HEK293 (cell line): ENCODE data around the gene PGA5.
"Not testable (repeated sequence)": the region's sequence is repeated elsewhere in the genome, so short reads cannot be mapped to it uniquely, and the experiment has no call there.

Source experiments
- GLI4 ChIP-seq: fragments of 450-650 bp; formaldehyde crosslinking; IDR thresholded peaks from 2 replicates; pipeline ENCODE4 v1.5.1; 2016; ENCODE audit warnings: missing biosample characterization, missing genetic modification characterization
- HOXC10 ChIP-seq: sonication (generic); formaldehyde crosslinking; IDR thresholded peaks from 2 replicates; pipeline ENCODE4 v1.8.1; 2023; ENCODE audit warnings: mild to moderate bottlenecking, missing genetic modification reagents
- ZBTB7A ChIP-seq: fragments of 450-650 bp; formaldehyde crosslinking; IDR thresholded peaks from 2 replicates; pipeline ENCODE4 v1.5.1; 2016; ENCODE audit warnings: low read depth, missing biosample characterization, missing genetic modification characterization
- ZNF157 ChIP-seq: fragments of 450-650 bp; formaldehyde crosslinking; IDR thresholded peaks from 2 replicates; pipeline ENCODE4 v1.5.1; 2016; ENCODE audit warnings: missing biosample characterization, missing genetic modification characterization
- ZNF239 ChIP-seq: fragments of 450-650 bp; formaldehyde crosslinking; IDR thresholded peaks from 2 replicates; pipeline ENCODE4 v1.5.1; 2016; ENCODE audit warnings: missing biosample characterization, missing genetic modification characterization
- ZNF266 ChIP-seq: fragments of 450-650 bp; formaldehyde crosslinking; IDR thresholded peaks from 2 replicates; pipeline ENCODE4 v1.5.1; 2016; ENCODE audit warnings: missing biosample characterization, missing genetic modification characterization, low read depth
- ZNF311 ChIP-seq: fragments of 450-650 bp; formaldehyde crosslinking; IDR thresholded peaks from 2 replicates; pipeline ENCODE4 v1.5.1; 2017; ENCODE audit warnings: missing biosample characterization, missing genetic modification characterization, borderline replicate concordance
- ZNF350 ChIP-seq: fragments of 450-650 bp; formaldehyde crosslinking; IDR thresholded peaks from 2 replicates; pipeline ENCODE4 v1.5.0; 2017; ENCODE audit warnings: missing biosample characterization, mild to moderate bottlenecking, missing genetic modification characterization
- ZNF530 ChIP-seq: fragments of 450-650 bp; formaldehyde crosslinking; IDR thresholded peaks from 2 replicates; pipeline ENCODE4 v1.5.1; 2016; ENCODE audit warnings: low read depth, missing biosample characterization, missing genetic modification characterization
- ZNF785 ChIP-seq: fragments of 450-650 bp; formaldehyde crosslinking; IDR thresholded peaks from 2 replicates; pipeline ENCODE4 v1.5.1; 2016; ENCODE audit warnings: missing biosample characterization, missing genetic modification characterization
- TF ChIP-seq, protein P1 (sequence below): fragments of 450-650 bp; formaldehyde crosslinking; IDR thresholded peaks from 2 replicates; pipeline ENCODE4 v1.5.1; 2016; ENCODE audit warnings: missing biosample characterization, missing genetic modification characterization
- TF ChIP-seq, protein P2 (sequence below): fragments of 450-650 bp; formaldehyde crosslinking; IDR thresholded peaks from 2 replicates; pipeline ENCODE4 v1.5.1; 2016; ENCODE audit warnings: missing biosample characterization, missing genetic modification characterization
- TF ChIP-seq, protein P3 (sequence below): fragments of 450-650 bp; formaldehyde crosslinking; IDR thresholded peaks from 2 replicates; pipeline ENCODE4 v1.5.1; 2016; ENCODE audit warnings: missing biosample characterization, missing genetic modification characterization
- TF ChIP-seq, protein P4 (sequence below): fragments of 450-650 bp; formaldehyde crosslinking; IDR thresholded peaks from 2 replicates; pipeline ENCODE4 v1.5.1; 2016; ENCODE audit warnings: missing biosample characterization, missing genetic modification characterization, low read depth

DNA sequence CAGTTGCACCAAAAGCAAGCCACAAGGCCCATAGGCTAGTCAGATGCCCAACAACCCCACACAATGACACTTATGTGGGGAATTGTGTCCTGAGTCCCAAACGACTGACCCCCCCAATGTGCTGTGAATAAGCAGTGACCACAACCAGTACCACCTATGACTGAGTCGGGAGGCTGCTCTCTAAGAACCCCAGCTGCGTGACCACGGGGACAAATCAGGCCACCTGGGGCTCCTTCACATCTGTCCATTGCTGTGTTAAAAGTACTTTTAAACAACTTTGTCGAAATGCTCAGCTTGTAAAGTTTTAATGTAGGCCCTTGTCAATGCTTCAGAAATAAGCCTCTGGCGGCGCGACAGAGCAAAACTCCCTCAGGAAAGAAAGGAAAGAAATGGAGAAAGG, 687 bp upstream of the PGA5 start:
- not testable (repeated sequence) for TF ChIP-seq ZNF157 (tag by site-specific recombination); ZNF350 (tag by site-specific recombination); ZNF311 (tag by site-specific recombination); ZNF239 (tag by site-specific recombination); ZBTB7A (tag by site-specific recombination); ZNF266 (tag by site-specific recombination); GLI4 (tag by site-specific recombination); HOXC10; ZNF530 (tag by site-specific recombination); ZNF785 (tag by site-specific recombination)
- TF ChIP-seq, protein P1, sequence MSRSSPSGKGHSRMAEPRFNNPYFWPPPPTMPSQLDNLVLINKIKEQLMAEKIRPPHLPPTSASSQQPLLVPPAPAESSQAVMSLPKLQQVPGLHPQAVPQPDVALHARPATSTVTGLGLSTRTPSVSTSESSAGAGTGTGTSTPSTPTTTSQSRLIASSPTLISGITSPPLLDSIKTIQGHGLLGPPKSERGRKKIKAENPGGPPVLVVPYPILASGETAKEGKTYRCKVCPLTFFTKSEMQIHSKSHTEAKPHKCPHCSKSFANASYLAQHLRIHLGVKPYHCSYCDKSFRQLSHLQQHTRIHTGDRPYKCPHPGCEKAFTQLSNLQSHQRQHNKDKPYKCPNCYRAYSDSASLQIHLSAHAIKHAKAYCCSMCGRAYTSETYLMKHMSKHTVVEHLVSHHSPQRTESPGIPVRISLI: not testable (repeated sequence)
- TF ChIP-seq, protein P2, sequence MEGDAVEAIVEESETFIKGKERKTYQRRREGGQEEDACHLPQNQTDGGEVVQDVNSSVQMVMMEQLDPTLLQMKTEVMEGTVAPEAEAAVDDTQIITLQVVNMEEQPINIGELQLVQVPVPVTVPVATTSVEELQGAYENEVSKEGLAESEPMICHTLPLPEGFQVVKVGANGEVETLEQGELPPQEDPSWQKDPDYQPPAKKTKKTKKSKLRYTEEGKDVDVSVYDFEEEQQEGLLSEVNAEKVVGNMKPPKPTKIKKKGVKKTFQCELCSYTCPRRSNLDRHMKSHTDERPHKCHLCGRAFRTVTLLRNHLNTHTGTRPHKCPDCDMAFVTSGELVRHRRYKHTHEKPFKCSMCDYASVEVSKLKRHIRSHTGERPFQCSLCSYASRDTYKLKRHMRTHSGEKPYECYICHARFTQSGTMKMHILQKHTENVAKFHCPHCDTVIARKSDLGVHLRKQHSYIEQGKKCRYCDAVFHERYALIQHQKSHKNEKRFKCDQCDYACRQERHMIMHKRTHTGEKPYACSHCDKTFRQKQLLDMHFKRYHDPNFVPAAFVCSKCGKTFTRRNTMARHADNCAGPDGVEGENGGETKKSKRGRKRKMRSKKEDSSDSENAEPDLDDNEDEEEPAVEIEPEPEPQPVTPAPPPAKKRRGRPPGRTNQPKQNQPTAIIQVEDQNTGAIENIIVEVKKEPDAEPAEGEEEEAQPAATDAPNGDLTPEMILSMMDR (tag by site-specific recombination): not testable (repeated sequence)
- TF ChIP-seq, protein P3, sequence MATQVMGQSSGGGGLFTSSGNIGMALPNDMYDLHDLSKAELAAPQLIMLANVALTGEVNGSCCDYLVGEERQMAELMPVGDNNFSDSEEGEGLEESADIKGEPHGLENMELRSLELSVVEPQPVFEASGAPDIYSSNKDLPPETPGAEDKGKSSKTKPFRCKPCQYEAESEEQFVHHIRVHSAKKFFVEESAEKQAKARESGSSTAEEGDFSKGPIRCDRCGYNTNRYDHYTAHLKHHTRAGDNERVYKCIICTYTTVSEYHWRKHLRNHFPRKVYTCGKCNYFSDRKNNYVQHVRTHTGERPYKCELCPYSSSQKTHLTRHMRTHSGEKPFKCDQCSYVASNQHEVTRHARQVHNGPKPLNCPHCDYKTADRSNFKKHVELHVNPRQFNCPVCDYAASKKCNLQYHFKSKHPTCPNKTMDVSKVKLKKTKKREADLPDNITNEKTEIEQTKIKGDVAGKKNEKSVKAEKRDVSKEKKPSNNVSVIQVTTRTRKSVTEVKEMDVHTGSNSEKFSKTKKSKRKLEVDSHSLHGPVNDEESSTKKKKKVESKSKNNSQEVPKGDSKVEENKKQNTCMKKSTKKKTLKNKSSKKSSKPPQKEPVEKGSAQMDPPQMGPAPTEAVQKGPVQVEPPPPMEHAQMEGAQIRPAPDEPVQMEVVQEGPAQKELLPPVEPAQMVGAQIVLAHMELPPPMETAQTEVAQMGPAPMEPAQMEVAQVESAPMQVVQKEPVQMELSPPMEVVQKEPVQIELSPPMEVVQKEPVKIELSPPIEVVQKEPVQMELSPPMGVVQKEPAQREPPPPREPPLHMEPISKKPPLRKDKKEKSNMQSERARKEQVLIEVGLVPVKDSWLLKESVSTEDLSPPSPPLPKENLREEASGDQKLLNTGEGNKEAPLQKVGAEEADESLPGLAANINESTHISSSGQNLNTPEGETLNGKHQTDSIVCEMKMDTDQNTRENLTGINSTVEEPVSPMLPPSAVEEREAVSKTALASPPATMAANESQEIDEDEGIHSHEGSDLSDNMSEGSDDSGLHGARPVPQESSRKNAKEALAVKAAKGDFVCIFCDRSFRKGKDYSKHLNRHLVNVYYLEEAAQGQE: not testable (repeated sequence)
- TF ChIP-seq, protein P4, sequence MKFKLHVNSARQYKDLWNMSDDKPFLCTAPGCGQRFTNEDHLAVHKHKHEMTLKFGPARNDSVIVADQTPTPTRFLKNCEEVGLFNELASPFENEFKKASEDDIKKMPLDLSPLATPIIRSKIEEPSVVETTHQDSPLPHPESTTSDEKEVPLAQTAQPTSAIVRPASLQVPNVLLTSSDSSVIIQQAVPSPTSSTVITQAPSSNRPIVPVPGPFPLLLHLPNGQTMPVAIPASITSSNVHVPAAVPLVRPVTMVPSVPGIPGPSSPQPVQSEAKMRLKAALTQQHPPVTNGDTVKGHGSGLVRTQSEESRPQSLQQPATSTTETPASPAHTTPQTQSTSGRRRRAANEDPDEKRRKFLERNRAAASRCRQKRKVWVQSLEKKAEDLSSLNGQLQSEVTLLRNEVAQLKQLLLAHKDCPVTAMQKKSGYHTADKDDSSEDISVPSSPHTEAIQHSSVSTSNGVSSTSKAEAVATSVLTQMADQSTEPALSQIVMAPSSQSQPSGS: not testable (repeated sequence)
